Panc1 (cell line): Measurements from ENCODE around the gene RIPK1. TPM values are rescaled to one million over a fixed set of nuclear protein-coding genes. Genes with fewer than 3 reads are reported as not detected.

Experiments
- ATAC-seq: fragments of 200-7000 bp; cut with Tn5 transposase; 2 replicates; pipeline ENCODE4 v1.9.1; 2020; ENCODE audit warnings: mild to moderate bottlenecking, moderate library complexity
- Bru-seq: library from RNA; stranded (reverse); fragments of 400-500 nt; gene quantifications from one replicate; lab custom pipeline; 2021; lab: Mats Ljungman, UMichigan
- BruChase-seq, 2 experiments: library from RNA; stranded (reverse); fragments of 400-500 nt; gene quantifications; one replicate each; lab custom pipeline; 2021; lab: Mats Ljungman, UMichigan
- BruUV-seq: library from RNA; stranded (reverse); fragments of 400-500 nt; replicated peaks from 2 replicates; lab custom pipeline; 2021; lab: Mats Ljungman, UMichigan
- CTCF ChIA-PET: fragments of 300-600 bp; sonication (Branson Sonifier 250); formaldehyde crosslinking; loops from one replicate; lab custom pipeline; 2022; ENCODE audit warnings: antibody characterized with exemption; lab: Charles Lee
- POLR2A ChIA-PET: fragments of 300-600 bp; sonication (Branson Sonifier 250); formaldehyde crosslinking; loops from one replicate; lab custom pipeline; 2022; ENCODE audit warnings: antibody characterized with exemption; lab: Charles Lee
- DNase-seq: peaks from one replicate; pipeline ENCODE4 v3.0.0-alpha.2; 2010; ENCODE audit warnings: low read depth, low spot score
- H3K27ac ChIP-seq: 2 replicates; pipeline ENCODE4 v1.5.1; 2011; ENCODE audit warnings: mild to moderate bottlenecking, low read length, inconsistent platforms
- H3K27me3 ChIP-seq: fragments of 200-500 bp; sonication (Bioruptor generic); 2 replicates; pipeline ENCODE4 v1.6.0; 2014; ENCODE audit warnings: low read length, inconsistent platforms; ENCODE audit not compliant: control insufficient read depth, insufficient read depth
- H3K36me3 ChIP-seq: fragments of 200-500 bp; sonication (Bioruptor generic); 2 replicates; pipeline ENCODE4 v1.5.1; 2014; ENCODE audit warnings: inconsistent platforms, mild to moderate bottlenecking, low read length, moderate library complexity; ENCODE audit not compliant: control insufficient read depth, insufficient read depth
- H3K4me1 ChIP-seq: 2 replicates; pipeline ENCODE4 v1.5.1; 2011; ENCODE audit warnings: inconsistent platforms, mild to moderate bottlenecking, low read length, moderate library complexity; ENCODE audit not compliant: control insufficient read depth, insufficient read depth
- H3K4me3 ChIP-seq, 2 experiments: 2 replicates each; pipeline ENCODE4 v1.5.1; 2011 to 2012; ENCODE audit warnings: low read depth in 2 of 2, low read length in 2 of 2, mild to moderate bottlenecking in 2 of 2, inconsistent platforms in 1 of 2, moderate library complexity in 1 of 2
- H3K9me3 ChIP-seq: fragments of 200-500 bp; sonication (Bioruptor generic); 2 replicates; pipeline ENCODE4 v1.5.1; 2014; ENCODE audit warnings: low read depth, mild to moderate bottlenecking, inconsistent platforms, low read length, moderate library complexity; ENCODE audit not compliant: control insufficient read depth, insufficient read depth
- POLR2AphosphoS5 ChIP-seq: IDR thresholded peaks from 2 replicates; pipeline ENCODE4 v1.6.1; 2012; ENCODE audit warnings: mild to moderate bottlenecking, low read depth, low read length, moderate library complexity
- SIN3A ChIP-seq: IDR thresholded peaks from 2 replicates; pipeline ENCODE4 v1.6.1; 2012; ENCODE audit warnings: low read depth, mild to moderate bottlenecking, low read length, moderate library complexity, borderline replicate concordance; ENCODE audit not compliant: insufficient read depth
- TCF7L2 ChIP-seq: IDR thresholded peaks from 2 replicates; pipeline ENCODE4 v1.6.1; 2011; ENCODE audit warnings: mild to moderate bottlenecking, low read depth, low read length, inconsistent platforms
- in situ Hi-C: cut with HindIII; loops from 2 replicates; pipeline ENCODE4 v1.10.0; 2016; ENCODE audit warnings: low sequenced_read_pairs, low pct_unique_long_range_greater_than_20kb
- intact Hi-C: fragments of 100-400 bp; cut with micrococcal nuclease; formaldehyde crosslinking; loops from one replicate; pipeline ENCODE4 v1.10.0; 2022; ENCODE audit not compliant: unreplicated experiment
- long read RNA-seq: library from polyadenylated mRNA; unstranded; transcript quantifications from one replicate; pipeline ENCODE4 v2.0.0, GENCODE V29; 2021; ENCODE audit not compliant: unreplicated experiment
- polyA plus RNA-seq: library from polyadenylated mRNA; unstranded; fragments of >200 nt; gene quantifications from one replicate; pipeline ENCODE4 v1.2.1, GENCODE V29; 2012; ENCODE audit warnings: missing spikeins; ENCODE audit not compliant: insufficient read length
- total RNA-seq: library from RNA; stranded (reverse); gene quantifications from one replicate; pipeline ENCODE4 v1.2.1, GENCODE V29; 2021; ENCODE audit not compliant: unreplicated experiment
- TF ChIP-seq, protein P1 (sequence below): fragments of 450-650 bp; IDR thresholded peaks from 2 replicates; pipeline ENCODE4 v1.5.1; 2017; ENCODE audit warnings: mild to moderate bottlenecking
- TF ChIP-seq, protein P2 (sequence below), 2 experiments: IDR thresholded peaks; 2 replicates each; pipeline ENCODE4 v1.6.1; 2011 to 2012; ENCODE audit warnings: low read depth in 2 of 2, control low read depth in 1 of 2, low read length in 1 of 2, mild to moderate bottlenecking in 1 of 2, moderate library complexity in 1 of 2; ENCODE audit not compliant: insufficient read depth in 1 of 2

Gene RIPK1
- 31.6 TPM for total RNA-seq
- polyA plus RNA-seq = 24.1 TPM
- Bru-seq, nascent RNA = percentile 89 among the genes with signal in this experiment
- percentile 88 among the genes with signal in this experiment for BruChase-seq, experiment 1, labeled RNA remaining after a 2-hour chase
- BruChase-seq, experiment 2, labeled RNA remaining after a 6-hour chase = percentile 81 among the genes with signal in this experiment
- long read RNA-seq, full-length matches to known transcripts = 42 of 90 reads
- long read RNA-seq, partial matches to known transcripts = 24 of 90 reads
- long read RNA-seq, other reads (novel, unspliced or antisense) = 24 of 90 reads

DNA sequence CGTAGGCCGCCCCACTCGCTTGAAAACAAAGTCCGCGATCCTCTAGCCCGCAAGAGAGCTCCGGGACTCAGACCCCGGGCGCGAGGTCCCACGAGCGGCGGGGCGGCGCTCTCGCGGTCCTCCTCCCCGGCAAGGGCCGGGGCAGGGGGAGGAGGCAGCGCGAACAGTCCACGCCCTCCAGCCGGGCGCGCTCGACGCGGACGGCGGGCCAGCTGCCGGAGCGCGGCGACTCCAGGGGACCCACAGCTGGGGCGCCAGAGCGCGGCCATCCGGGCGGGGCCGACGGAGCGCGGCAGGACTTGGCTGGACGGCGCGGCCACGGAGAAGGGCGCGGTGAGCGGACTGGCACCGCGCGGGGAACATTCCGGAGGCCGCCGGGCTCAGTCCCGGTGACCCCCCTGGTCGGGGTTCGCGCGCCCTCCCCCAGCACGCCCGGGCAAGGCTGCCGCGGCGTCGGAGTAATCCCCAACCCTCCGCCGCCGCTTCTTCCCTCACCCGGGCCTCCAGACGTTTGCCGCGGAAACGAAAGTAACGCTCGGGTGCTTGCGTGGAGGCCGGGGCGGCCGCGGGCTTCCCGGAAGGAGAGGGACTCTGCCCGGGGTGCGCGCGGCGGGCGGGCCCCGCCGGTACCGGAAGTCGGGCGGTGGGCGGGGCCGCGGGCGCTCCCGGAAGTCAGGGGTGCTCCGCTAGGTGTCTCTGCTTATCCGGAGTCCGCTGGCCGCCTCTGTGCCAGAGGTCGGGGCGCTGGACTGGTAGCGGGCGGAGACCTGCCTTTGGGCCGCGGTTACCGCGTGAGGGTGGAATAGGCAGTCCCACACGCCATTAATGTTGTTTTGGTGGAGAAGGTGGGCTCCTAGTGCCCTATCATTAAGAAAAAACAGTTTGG, at the start of gene RIPK1:
TSS of gene RIPK1 (plus strand) at position 166 of the 886 bp plus-strand sequence. CDS start 8,330 bp downstream, outside the sequence.
- Histone ChIP-seq H3K9me3 (no peaks in the 10 kb centered on the region), H3K27ac (peak within 1 kb of the TSS; percentile 95), H3K36me3 (no peaks in the 10 kb centered on the region; the same call in 1 of the 2 replicates), H3K4me3 (peak within 1 kb of the TSS; percentile 78 to 91), H3K4me1 (peaks cover 8% of the 10 kb centered on the region), H3K27me3 (no peaks in the 10 kb centered on the region)
- intact Hi-C loops (no loop called here), in situ Hi-C loops (no loop called here)
- POLR2A ChIA-PET = interaction anchor here (0.7 to 1.2 kb wide), 2 partner anchors 69 to 78 kb away, joined by 3 to 4 read pairs; partner anchors contain the start of gene NQO2
- TF ChIP-seq, protein P1, sequence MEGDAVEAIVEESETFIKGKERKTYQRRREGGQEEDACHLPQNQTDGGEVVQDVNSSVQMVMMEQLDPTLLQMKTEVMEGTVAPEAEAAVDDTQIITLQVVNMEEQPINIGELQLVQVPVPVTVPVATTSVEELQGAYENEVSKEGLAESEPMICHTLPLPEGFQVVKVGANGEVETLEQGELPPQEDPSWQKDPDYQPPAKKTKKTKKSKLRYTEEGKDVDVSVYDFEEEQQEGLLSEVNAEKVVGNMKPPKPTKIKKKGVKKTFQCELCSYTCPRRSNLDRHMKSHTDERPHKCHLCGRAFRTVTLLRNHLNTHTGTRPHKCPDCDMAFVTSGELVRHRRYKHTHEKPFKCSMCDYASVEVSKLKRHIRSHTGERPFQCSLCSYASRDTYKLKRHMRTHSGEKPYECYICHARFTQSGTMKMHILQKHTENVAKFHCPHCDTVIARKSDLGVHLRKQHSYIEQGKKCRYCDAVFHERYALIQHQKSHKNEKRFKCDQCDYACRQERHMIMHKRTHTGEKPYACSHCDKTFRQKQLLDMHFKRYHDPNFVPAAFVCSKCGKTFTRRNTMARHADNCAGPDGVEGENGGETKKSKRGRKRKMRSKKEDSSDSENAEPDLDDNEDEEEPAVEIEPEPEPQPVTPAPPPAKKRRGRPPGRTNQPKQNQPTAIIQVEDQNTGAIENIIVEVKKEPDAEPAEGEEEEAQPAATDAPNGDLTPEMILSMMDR = peak; percentile 71
- no peak for TF ChIP-seq SIN3A
- TF ChIP-seq, protein P2, sequence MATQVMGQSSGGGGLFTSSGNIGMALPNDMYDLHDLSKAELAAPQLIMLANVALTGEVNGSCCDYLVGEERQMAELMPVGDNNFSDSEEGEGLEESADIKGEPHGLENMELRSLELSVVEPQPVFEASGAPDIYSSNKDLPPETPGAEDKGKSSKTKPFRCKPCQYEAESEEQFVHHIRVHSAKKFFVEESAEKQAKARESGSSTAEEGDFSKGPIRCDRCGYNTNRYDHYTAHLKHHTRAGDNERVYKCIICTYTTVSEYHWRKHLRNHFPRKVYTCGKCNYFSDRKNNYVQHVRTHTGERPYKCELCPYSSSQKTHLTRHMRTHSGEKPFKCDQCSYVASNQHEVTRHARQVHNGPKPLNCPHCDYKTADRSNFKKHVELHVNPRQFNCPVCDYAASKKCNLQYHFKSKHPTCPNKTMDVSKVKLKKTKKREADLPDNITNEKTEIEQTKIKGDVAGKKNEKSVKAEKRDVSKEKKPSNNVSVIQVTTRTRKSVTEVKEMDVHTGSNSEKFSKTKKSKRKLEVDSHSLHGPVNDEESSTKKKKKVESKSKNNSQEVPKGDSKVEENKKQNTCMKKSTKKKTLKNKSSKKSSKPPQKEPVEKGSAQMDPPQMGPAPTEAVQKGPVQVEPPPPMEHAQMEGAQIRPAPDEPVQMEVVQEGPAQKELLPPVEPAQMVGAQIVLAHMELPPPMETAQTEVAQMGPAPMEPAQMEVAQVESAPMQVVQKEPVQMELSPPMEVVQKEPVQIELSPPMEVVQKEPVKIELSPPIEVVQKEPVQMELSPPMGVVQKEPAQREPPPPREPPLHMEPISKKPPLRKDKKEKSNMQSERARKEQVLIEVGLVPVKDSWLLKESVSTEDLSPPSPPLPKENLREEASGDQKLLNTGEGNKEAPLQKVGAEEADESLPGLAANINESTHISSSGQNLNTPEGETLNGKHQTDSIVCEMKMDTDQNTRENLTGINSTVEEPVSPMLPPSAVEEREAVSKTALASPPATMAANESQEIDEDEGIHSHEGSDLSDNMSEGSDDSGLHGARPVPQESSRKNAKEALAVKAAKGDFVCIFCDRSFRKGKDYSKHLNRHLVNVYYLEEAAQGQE (IDR thresholded peaks at IDR 0.05; ENCODE audit: insufficient read depth in 1 of 2, low read depth in 2 of 2, low read length in 1 of 2) = peak in 1 of 2 experiments; percentile 54; a peak in 1 of 4 replicates
- TF ChIP-seq POLR2AphosphoS5 = peak; percentile 91
- TF ChIP-seq TCF7L2 = no peak
- no TSS peak for BruUV-seq
- CTCF ChIA-PET = interaction anchor here (0.6 kb wide), 1 partner anchor 61 kb away, joined by 7 read pairs; no protein-coding TSS in a partner anchor
- DNase-seq (no peak), ATAC-seq (peak; percentile 88)

GRCh38 chr6:3019065-3019464, 49.2 kb upstream of the RIPK1 start:
- Histone ChIP-seq H3K36me3 (no peaks in the 10 kb centered on the region), H3K27ac (no peak overlapping the region), H3K4me1 (0 out of 2 replicates have a peak, but pooled peaks cover 2% of the 10 kb centered on the region), H3K27me3 (no peaks in the 10 kb centered on the region), H3K4me3 (no peak overlapping the region), H3K9me3 (no peaks in the 10 kb centered on the region)
- intact Hi-C loops = no loop called here
- ATAC-seq (no peak), DNase-seq (no peak)
- CTCF ChIA-PET = interaction anchor here (0.8 kb wide), 1 partner anchor 17 kb away, joined by 3 read pairs; no protein-coding TSS in a partner anchor
- no TSS peak for BruUV-seq
- POLR2A ChIA-PET = no interaction called here
- in situ Hi-C loops = no loop called here
- TF ChIP-seq POLR2AphosphoS5 (no peak), SIN3A (no peak), TCF7L2 (no peak)
- TF ChIP-seq, protein P2 (IDR thresholded peaks at IDR 0.05; ENCODE audit: insufficient read depth in 1 of 2, low read depth in 2 of 2, low read length in 1 of 2) = no peak
- TF ChIP-seq, protein P1 = no peak
